K562 (cell line): ENCODE measurements around the gene TRAP1.

Experiments used
- CBX3 ChIP-seq, 2 experiments: IDR thresholded peaks; 1 replicate in 1 of 2; 2 replicates in 1 of 2; pipeline ENCODE4 v1.6.1; 2012; ENCODE audit warnings: inconsistent platforms in 2 of 2, low read length in 2 of 2, borderline replicate concordance in 1 of 2, control low read depth in 1 of 2
- CC2D1A ChIP-seq: fragments of 450-650 bp; IDR thresholded peaks from 2 replicates; pipeline ENCODE4 v1.6.1; 2017; ENCODE audit warnings: mild to moderate bottlenecking
- CTCF ChIP-seq, 3 experiments: IDR thresholded peaks in 2 of 3; conservative IDR thresholded peaks in 1 of 3; 2 replicates each; pipeline ENCODE4 v1.5.1; 2011 to 2012; ENCODE audit warnings: low read length in 3 of 3, mild to moderate bottlenecking in 3 of 3, control low read depth in 2 of 3, improper control_type of control experiment in 1 of 3, inconsistent platforms in 1 of 3, low read depth in 1 of 3, mixed read lengths in 1 of 3, moderate library complexity in 1 of 3; ENCODE audit not compliant: insufficient read depth in 2 of 3
- HDAC3 ChIP-seq: fragments of 450-650 bp; IDR thresholded peaks from 2 replicates; pipeline ENCODE4 v1.6.1; 2018; ENCODE audit warnings: borderline replicate concordance, mild to moderate bottlenecking, moderate library complexity; ENCODE audit not compliant: partially characterized antibody
- HMG20A ChIP-seq: fragments of 450-650 bp; formaldehyde crosslinking; conservative IDR thresholded peaks from 2 replicates; pipeline ENCODE4 v1.4.0; 2020; ENCODE audit warnings: mild to moderate bottlenecking, mixed read lengths
- HOXB6 ChIP-seq: fragments of 250-450 bp; sonication (Bioruptor Pico); IDR thresholded peaks from 2 replicates; pipeline ENCODE4 v1.5.1; 2022; ENCODE audit warnings: mild to moderate bottlenecking, borderline replicate concordance
- IRF2 ChIP-seq: sonication (generic); formaldehyde crosslinking; IDR thresholded peaks from 2 replicates; pipeline ENCODE4 v1.8.1; 2022; ENCODE audit warnings: mild to moderate bottlenecking, missing genetic modification reagents
- KLF16 ChIP-seq: IDR thresholded peaks from 2 replicates; pipeline ENCODE4 v1.6.1; 2016; ENCODE audit warnings: antibody characterized with exemption
- PURB ChIP-seq: sonication (generic); formaldehyde crosslinking; IDR thresholded peaks from 2 replicates; pipeline ENCODE4 v1.9.0; 2021; ENCODE audit warnings: low read depth, mild to moderate bottlenecking, missing genetic modification reagents
- RB1 ChIP-seq: fragments of 450-650 bp; IDR thresholded peaks from 2 replicates; pipeline ENCODE4 v1.6.1; 2017; ENCODE audit warnings: low read depth, mild to moderate bottlenecking
- TCF7L2 ChIP-seq: fragments of 150-350 bp; IDR thresholded peaks from 2 replicates; pipeline ENCODE4 v1.6.1; 2016; ENCODE audit warnings: low read depth, mild to moderate bottlenecking, low read length, moderate library complexity
- ZBTB1 ChIP-seq: sonication (generic); formaldehyde crosslinking; IDR thresholded peaks from 2 replicates; pipeline ENCODE4 v1.8.1; 2023; ENCODE audit warnings: missing genetic modification reagents, low read depth, mild to moderate bottlenecking, borderline replicate concordance

DNA sequence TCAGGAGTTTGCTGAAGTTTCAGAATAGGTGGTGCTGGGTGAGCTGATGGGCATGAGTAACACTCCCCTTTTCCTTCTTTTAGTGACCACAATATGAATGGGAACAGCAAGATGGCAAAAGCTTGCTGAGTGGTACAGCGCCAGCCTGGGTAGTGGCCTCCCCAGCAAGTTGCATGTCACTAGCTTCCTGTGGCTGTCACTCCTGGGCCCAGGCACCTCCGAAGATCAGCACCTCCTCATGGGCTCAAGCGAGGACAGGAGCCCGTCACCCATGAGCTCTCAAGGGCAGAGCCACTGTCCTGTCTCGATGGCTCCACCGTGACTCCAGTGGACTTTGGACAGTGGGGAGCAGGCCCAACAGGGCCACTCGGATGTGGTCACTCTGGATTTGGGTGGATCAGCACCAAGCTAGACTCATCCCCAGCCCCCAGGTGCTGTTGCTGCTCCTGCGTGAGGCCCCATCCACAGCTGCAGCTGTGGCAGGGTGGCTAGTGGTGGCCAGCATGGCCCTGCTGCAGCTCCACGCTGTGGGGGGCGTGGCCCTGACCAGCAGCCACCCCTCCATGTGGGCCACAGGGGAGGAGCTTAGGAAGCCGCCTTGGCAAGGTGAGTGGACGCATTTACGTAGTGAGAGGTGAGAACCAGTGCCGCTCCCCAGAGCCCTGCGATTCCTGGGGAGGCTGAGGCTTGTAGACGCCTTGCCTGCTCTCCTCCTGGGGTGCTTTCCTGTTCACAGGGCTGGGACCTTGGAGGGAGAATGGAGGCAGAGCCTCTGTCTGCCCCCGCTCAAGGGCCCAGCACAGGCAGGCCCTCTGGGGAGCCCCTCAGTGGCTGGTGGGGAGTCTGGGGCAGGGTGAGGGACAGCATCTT, 76.5 kb downstream of the TRAP1 start:
- TF ChIP-seq CBX3 (IDR thresholded peaks at IDR 0.05; ENCODE audit: borderline replicate concordance in 1 of 2, low read length in 2 of 2) (no peak), TCF7L2 (no peak), HMG20A (CRISPR knock-in tag) (no peak), KLF16 (no peak), CTCF (IDR thresholded peaks at IDR 0.05 in 2 of 3, conservative IDR thresholded peaks at IDR 0.05 in 1 of 3; ENCODE audit: insufficient read depth in 2 of 3, low read depth in 1 of 3, low read length in 3 of 3) (no peak), ZBTB1 (CRISPR knock-in tag) (no peak), CC2D1A (no peak), RB1 (no peak), HOXB6 (CRISPR knock-in tag) (no peak), PURB (CRISPR knock-in tag) (no peak), HDAC3 (no peak), IRF2 (CRISPR knock-in tag) (no peak)
